NCI-H128 (cell line): ENCODE data around the gene RGL2.
"Not testable (repeated sequence)": the region's sequence is repeated elsewhere in the genome, so short reads cannot be mapped to it uniquely, and the experiment has no call there.

Source experiments
- DNase-seq: peaks from one replicate; lab custom pipeline; 2025; ENCODE audit not compliant: unreplicated experiment; lab: John Stamatoyannopoulos, UW

Gene RGL2

GRCh38 chr6:33298773-33299236 is at the start of gene RGL2:
TSS of gene RGL2 (minus strand) at chr6:33298942. CDS start at chr6:33298610, 332 bp downstream.
- no peak for DNase-seq

DNA sequence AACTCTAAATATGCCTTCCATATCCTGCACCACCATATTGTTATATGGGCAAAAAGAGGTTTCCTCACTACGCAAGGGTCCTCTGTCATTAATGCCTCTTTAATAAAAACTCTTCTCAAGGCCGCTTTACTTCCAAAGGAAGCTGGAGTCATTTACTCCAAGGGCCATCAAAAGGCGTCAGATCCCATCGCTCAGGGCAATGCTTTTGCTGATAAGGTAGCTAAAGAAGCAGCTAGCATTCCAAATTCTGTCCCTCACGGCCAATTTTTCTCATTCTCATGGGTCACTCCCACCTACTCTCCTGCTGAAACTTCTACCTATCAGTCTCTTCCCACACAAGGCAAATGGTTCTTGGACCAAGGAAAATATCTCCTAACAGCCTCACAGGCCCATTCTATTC is 49.1 kb upstream of the RGL2 start:
- no peak for DNase-seq

DNA sequence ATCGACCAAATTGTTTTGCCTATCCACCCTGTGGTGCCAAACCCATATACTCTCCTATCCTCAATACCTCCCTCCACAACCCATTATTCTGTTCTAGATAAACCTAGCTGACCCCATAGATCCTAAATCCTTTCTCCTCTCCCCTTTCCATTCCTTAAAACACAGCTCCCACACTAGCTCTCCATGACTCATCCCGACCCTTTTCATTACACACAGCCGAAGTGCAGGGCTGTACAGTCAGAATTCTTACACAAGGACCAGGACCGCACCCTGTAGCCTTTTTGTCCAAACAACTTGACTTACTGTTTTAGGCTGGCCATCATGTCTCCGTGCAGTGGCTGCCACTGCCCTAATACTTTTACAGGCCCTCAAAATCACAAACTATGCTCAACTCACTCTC is 48.2 kb upstream of the RGL2 start:
- not testable (repeated sequence) for DNase-seq

GRCh38 chr6:33344701-33345697 is 46.3 kb upstream of the RGL2 start:
- DNase-seq = peak; percentile 55

GRCh38 chr6:33343953-33344611 is 45.3 kb upstream of the RGL2 start:
- no peak for DNase-seq

GRCh38 chr6:33343606-33343952 is 44.8 kb upstream of the RGL2 start:
- DNase-seq = not testable (repeated sequence)

GRCh38 chr6:33339193-33339592 is 40.5 kb upstream of the RGL2 start:
- no peak for DNase-seq

DNA sequence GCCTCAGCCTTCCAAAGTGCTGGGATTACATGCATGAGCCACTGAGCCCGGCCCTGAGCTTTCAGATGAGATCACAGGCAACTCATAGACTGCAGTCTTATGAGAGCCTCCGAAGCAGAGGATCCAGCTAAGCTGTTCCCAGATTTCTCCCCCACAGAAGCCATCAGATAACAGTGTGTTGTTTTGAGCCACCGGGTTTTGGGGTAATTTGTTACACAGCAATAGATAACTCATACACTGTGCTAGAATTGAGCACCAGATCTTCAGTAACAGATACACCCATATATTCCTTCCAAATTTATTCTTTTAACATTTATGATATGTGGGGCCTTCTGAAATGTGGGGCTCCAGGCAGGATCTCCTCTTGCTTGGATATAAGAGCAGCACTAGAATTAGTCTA is 37.8 kb upstream of the RGL2 start:
- no peak for DNase-seq

GRCh38 chr6:33335916-33336315 is 37.2 kb upstream of the RGL2 start:
- no peak for DNase-seq

GRCh38 chr6:33333666-33334065 is 34.9 kb upstream of the RGL2 start:
- DNase-seq = no peak

DNA sequence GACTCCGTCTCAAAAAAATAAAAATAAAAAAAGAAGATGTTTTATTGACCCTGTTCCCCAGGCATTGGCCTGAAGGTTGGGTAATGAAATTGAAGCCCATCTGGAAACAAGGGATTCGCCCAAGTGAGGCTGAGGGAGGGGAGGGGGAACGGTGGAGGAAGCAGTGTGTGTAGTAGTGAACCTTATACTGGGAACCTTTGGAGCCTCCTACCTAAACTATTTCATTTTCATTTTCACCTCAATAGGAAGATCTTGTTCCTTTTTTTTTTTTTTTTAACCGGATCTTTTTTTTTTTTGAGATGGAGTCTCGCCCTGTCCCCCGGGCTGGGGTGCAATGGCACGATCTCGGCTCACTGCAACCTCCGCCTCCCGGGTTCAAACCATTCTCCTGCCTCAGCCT is 32.0 kb upstream of the RGL2 start:
- DNase-seq = no peak

GRCh38 chr6:33329058-33329457 is 30.3 kb upstream of the RGL2 start:
- no peak for DNase-seq

GRCh38 chr6:33324125-33324524 is 25.4 kb upstream of the RGL2 start:
- no peak for DNase-seq

DNA sequence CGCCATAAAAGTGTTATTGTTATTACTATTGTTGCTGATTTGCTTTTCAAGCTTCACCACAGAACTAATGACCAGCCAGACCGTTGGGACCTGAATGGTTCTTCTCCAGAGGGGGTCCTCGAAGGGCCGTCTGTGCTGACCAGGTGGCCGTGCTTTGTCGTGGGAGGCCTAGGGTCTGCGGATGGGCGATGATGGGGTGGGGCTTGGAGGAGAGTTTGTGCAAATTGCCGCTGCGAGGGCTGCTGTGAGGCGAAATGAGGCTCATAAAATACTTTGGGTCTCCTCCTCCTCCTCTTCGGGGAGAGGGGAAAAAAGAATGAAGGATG is 24.8 kb upstream of the RGL2 start:
- DNase-seq = no peak

DNA sequence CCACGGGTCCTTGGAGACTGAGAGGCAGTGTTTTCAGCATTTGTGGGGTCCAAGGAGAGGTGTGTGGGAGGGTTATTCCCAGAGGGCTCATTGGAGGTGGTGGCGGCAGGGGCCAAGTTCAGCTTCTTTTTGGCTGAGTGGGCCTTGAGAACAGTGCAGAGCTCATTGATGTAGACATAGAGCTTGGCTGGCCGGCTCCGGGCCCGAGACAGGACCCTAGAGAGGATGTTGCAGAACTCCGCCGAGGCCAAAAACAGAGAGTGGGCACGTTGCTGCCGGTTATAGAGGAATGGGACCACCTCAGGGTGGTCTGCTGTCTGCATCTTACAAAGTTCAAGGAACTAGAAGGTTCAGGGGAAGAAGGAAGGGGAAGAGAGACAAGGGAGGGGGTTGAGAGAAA is 22.5 kb upstream of the RGL2 start:
- DNase-seq = no peak

GRCh38 chr6:33320315-33321181 is 21.8 kb upstream of the RGL2 start:
- DNase-seq = no peak

DNA sequence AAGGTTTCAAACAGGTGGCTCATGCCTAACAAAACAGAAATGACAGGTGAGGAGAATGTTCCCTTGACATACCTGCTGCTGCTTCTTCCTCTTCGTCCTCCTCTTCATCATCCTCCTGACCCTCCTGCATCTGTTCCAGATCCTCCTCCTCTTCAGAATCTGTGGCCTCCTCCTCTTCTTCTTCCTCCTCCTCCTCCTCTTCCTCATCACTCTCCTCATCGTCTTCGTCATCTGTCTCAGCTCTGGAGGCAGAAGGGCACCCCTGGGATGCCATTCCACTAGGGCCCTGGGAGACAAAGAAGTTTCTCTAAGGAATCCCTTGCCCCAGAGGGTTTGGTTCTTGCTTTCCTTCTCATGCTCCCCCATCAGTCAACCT is 21.2 kb upstream of the RGL2 start:
- DNase-seq = no peak

DNA sequence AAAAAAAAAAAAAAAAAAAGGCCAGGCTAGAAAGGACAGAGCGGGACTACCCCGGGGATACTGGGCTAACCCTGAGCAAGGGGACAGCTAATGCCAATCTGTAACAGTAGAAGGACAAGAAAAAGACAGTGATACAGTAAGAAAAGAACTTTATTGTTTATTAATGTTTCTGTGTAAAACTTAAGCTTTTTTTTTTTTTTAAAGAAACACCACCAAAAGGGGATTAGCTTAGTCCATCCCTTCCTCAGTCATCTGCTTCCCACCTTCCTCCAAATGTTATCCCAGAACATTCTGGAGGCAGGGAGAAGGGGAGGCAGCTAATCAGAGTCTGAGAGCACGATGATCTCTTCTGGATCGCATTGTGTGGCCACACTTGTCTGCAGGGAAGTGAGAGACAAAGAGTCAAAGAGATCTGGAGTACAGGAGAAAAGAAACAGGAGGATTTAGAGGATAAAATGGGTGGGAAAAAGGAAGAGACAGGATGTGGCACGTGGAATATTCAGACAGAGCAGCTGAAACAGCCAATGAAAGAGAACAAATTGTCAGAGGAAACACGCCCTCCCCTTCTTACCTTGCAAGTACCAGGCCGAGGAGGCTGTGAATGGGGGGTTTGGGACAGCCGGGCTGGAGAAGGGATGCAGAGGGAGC is 19.8 kb upstream of the RGL2 start:
- DNase-seq = no peak

- DNase-seq = peak; percentile 95
Observed at GRCh38 chr6:33317669-33318425, 19.1 kb upstream of the RGL2 start, which contains the start of gene ZBTB22. TSS of gene ZBTB22 (minus strand) at chr6:33317744. CDS start at chr6:33316916, 828 bp downstream.

- DNase-seq = no peak
Observed at GRCh38 chr6:33317419-33317668, 18.6 kb upstream of the RGL2 start.
